OCI-LY7 (cell line): ENCODE results near the gene PLCL2.

Experiments used
- EZH2phosphoT487 ChIP-seq: fragments of 200-600 bp; sonication (generic); IDR thresholded peaks from 2 replicates; pipeline ENCODE4 v1.6.1; 2018; ENCODE audit warnings: low read depth, borderline replicate concordance, mild to moderate bottlenecking, mixed run types, antibody characterized with exemption, low read length, moderate library complexity, mixed read lengths
- TF ChIP-seq, protein P1 (sequence below): fragments of 200-600 bp; sonication (generic); conservative IDR thresholded peaks from 2 replicates; pipeline ENCODE4 v1.5.1; 2014; ENCODE audit warnings: mild to moderate bottlenecking, antibody characterized with exemption, low read length, moderate library complexity, mixed read lengths

DNA sequence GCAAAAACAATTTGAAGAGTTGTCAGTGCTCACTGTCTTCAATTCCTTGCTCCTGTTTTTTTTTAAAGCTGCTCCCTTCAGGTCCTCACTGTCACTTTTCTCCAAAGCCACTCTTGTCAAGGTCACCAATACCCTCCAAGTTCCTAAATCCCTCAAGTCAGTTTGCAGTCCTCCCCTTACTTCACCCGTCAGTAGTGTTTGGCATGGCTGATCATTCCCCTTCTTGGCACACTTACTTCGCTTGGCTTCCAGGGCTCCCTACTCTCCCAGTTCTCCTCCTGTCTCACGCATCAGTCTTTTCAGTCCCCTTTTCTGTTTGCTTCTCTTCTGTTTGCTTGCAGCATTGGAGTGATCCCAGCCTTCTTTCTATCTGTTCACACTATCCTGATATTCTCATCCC lies 25.5 kb downstream of the PLCL2 start:
- TF ChIP-seq, protein P1, sequence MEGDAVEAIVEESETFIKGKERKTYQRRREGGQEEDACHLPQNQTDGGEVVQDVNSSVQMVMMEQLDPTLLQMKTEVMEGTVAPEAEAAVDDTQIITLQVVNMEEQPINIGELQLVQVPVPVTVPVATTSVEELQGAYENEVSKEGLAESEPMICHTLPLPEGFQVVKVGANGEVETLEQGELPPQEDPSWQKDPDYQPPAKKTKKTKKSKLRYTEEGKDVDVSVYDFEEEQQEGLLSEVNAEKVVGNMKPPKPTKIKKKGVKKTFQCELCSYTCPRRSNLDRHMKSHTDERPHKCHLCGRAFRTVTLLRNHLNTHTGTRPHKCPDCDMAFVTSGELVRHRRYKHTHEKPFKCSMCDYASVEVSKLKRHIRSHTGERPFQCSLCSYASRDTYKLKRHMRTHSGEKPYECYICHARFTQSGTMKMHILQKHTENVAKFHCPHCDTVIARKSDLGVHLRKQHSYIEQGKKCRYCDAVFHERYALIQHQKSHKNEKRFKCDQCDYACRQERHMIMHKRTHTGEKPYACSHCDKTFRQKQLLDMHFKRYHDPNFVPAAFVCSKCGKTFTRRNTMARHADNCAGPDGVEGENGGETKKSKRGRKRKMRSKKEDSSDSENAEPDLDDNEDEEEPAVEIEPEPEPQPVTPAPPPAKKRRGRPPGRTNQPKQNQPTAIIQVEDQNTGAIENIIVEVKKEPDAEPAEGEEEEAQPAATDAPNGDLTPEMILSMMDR = no peak
- TF ChIP-seq EZH2phosphoT487 = no peak
